Stimulated activated naive CD8-positive, alpha-beta T cell treated with anti-CD3 and anti-CD28 coated beads, Interleukin-15, amount 100 ng/mL, for 72 hours (primary cell): ENCODE measurements around the gene CERS5.

Experiments used
- ATAC-seq: fragments of 150-1000 bp; cut with Tn5 transposase; 2 replicates; pipeline ENCODE4 v1.10.0; 2021; ENCODE audit warnings: mild to moderate bottlenecking, moderate library complexity
- DNase-seq, 2 donors: peaks; one replicate each; pipeline ENCODE4 v3.0.0; 2021 to 2022
- H3K27ac Mint-ChIP-seq, 2 donors: one replicate each; pipeline ENCODE4 v1.8.0; 2022; ENCODE audit warnings: mild to moderate bottlenecking in 2 of 2, mixed read lengths in 2 of 2, moderate library complexity in 2 of 2
- H3K27me3 Mint-ChIP-seq: one replicate; pipeline ENCODE4 v1.8.0; 2022; ENCODE audit warnings: mixed read lengths
- H3K4me1 Mint-ChIP-seq: one replicate; pipeline ENCODE4 v1.8.0; 2022; ENCODE audit warnings: mild to moderate bottlenecking, mixed read lengths
- H3K4me3 Mint-ChIP-seq, 2 donors: one replicate each; pipeline ENCODE4 v1.8.0; 2022; ENCODE audit warnings: mild to moderate bottlenecking in 2 of 2, mixed read lengths in 2 of 2, moderate library complexity in 1 of 2
- H3K9me3 Mint-ChIP-seq, 2 donors: one replicate each; pipeline ENCODE4 v1.8.0; 2022; ENCODE audit warnings: mixed read lengths in 2 of 2

Gene CERS5, protein sequence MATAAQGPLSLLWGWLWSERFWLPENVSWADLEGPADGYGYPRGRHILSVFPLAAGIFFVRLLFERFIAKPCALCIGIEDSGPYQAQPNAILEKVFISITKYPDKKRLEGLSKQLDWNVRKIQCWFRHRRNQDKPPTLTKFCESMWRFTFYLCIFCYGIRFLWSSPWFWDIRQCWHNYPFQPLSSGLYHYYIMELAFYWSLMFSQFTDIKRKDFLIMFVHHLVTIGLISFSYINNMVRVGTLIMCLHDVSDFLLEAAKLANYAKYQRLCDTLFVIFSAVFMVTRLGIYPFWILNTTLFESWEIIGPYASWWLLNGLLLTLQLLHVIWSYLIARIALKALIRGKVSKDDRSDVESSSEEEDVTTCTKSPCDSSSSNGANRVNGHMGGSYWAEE

GRCh38 chr12:50167049-50167828 lies at the start of gene CERS5:
Gene CERS5, minus strand, starts transcription at chr12:50167369. Its CDS starts 72 bp downstream, at chr12:50167297.
- Mint-ChIP-seq H3K27ac (peak within 1 kb of the TSS; percentile 91 to 97), H3K4me3 (peak within 1 kb of the TSS; percentile 79 to 95), H3K9me3 (no peaks in the 10 kb centered on the region), H3K4me1 (peaks cover 37% of the 10 kb centered on the region), H3K27me3 (no peaks in the 10 kb centered on the region)
- DNase-seq (peak; percentile 98 to 99), ATAC-seq (peak; percentile 98)

DNA sequence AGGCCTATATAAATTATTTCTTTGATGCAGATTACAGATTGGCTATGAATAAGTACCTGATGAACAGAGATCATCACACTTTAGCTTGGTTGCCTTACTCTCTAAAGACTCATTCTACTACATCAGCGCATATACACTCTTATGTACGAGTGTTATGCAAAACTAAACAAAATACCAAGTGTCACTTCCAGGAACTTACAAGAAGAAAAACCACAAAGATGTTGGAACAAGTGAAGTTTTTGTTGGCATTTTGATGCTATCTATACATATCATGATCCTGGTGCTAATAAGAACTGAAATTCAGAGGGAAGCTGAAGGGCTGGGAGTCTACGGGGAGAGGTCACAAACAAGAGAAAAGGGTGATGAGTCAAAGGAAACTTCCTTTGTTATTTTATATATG lies 47.9 kb upstream of the CERS5 start:
- DNase-seq (no peak), ATAC-seq (no peak)
- no peaks in the 10 kb centered on the region for H3K9me3 Mint-ChIP-seq
- H3K27me3 Mint-ChIP-seq, result no peaks in the 10 kb centered on the region
- peaks cover 69% of the 10 kb centered on the region for H3K4me1 Mint-ChIP-seq
- no peak overlapping the region for H3K4me3 Mint-ChIP-seq
- H3K27ac Mint-ChIP-seq, result no peak overlapping the region

GRCh38 chr12:50214018-50214417 lies 46.8 kb upstream of the CERS5 start:
- no peaks in the 10 kb centered on the region for H3K9me3 Mint-ChIP-seq
- no peak overlapping the region for H3K4me3 Mint-ChIP-seq
- peaks cover 60% of the 10 kb centered on the region for H3K4me1 Mint-ChIP-seq
- ATAC-seq, result no peak
- no peaks in the 10 kb centered on the region for H3K27me3 Mint-ChIP-seq
- DNase-seq, result no peak
- peak overlapping the region in 1 of 2 donors; percentile 59 for H3K27ac Mint-ChIP-seq

DNA sequence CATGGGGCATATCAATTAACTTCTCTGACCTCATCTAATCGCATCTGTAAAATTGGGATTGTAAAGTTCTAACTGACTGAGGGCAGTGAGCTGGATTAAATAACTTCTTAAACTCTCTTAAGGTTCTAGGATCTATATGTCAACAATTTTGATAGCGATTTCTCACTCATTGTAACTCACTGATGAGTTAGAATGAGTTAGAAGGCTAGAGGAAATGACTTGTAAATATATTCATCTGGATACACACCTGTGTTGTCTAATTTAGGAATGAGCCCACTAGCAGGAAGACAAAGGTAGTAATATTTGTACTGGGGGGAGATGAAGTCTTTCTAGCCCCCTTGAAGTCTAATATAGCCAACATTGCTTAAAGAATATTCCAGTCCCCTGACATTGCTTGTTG lies 46.3 kb upstream of the CERS5 start:
- no peaks in the 10 kb centered on the region for H3K27me3 Mint-ChIP-seq
- peaks cover 54% of the 10 kb centered on the region for H3K4me1 Mint-ChIP-seq
- peak overlapping the region in 1 of 2 donors; percentile 69 for H3K27ac Mint-ChIP-seq
- ATAC-seq (no peak), DNase-seq (no peak)
- no peaks in the 10 kb centered on the region for H3K9me3 Mint-ChIP-seq
- H3K4me3 Mint-ChIP-seq, result no peak overlapping the region

GRCh38 chr12:50212071-50212467 lies 44.9 kb upstream of the CERS5 start:
- Mint-ChIP-seq H3K4me3 (peak overlapping the region; percentile 61 to 69), H3K27me3 (no peaks in the 10 kb centered on the region), H3K27ac (peak overlapping the region; percentile 92 to 95), H3K9me3 (no peaks in the 10 kb centered on the region), H3K4me1 (peaks cover 45% of the 10 kb centered on the region)
- ATAC-seq (no peak), DNase-seq (no peak)

- Mint-ChIP-seq H3K4me1 (peaks cover 44% of the 10 kb centered on the region), H3K9me3 (no peaks in the 10 kb centered on the region), H3K27ac (peak overlapping the region; percentile 92 to 95), H3K4me3 (peak overlapping the region; percentile 61 to 69), H3K27me3 (no peaks in the 10 kb centered on the region)
- DNase-seq (no peak), ATAC-seq (peak; percentile 42)
Observed at GRCh38 chr12:50211392-50212070, 44.4 kb upstream of the CERS5 start.

GRCh38 chr12:50207424-50207823 lies 40.3 kb upstream of the CERS5 start:
- Mint-ChIP-seq H3K4me1 (peaks cover 17% of the 10 kb centered on the region), H3K27me3 (no peaks in the 10 kb centered on the region), H3K27ac (peak overlapping the region in 1 of 2 donors; percentile 19), H3K4me3 (no peak overlapping the region), H3K9me3 (no peaks in the 10 kb centered on the region)
- ATAC-seq (no peak), DNase-seq (no peak)

DNA sequence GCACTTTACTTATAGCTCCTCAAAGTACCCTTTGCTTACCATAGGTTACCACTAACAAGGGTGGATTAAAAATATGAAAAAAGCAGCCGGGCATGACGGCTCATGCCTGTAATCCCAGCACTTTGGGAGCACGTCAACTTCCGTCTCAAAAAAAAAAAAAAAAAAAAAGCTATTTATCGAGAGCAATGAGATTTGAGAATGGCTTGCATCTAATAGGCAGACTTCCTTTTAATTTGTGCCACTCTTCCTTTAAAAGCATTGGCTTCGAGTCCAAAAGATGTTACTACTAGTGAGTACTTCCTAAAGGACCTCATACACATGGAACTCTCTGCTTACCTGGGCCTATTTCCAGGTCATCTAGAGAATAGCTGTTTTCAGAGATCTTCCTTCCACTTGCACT lies 38.5 kb upstream of the CERS5 start:
- Mint-ChIP-seq H3K27me3 (no peaks in the 10 kb centered on the region), H3K9me3 (no peaks in the 10 kb centered on the region), H3K27ac (no peak overlapping the region), H3K4me1 (peaks cover 3% of the 10 kb centered on the region), H3K4me3 (no peak overlapping the region)
- ATAC-seq (no peak), DNase-seq (no peak)

DNA sequence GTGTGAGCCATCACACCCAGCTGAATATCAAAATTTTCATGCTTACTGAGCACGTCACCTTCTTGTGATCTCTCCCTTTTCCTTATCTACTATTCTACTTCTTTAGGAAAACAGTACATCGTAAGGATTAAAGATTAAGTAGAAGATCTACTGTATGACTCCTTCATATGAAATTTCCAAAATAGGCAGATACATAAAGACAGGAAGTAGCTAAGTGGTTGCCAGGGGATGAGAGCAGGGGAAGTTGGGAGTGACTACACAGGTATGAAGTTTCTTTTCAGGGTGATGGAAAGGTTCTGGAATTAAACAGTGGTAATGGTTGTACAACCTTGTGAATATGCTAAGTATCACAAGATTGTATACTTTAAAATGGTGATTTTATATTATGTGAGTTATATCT lies 36.5 kb upstream of the CERS5 start:
- ATAC-seq (no peak), DNase-seq (no peak)
- Mint-ChIP-seq H3K4me1 (no peaks in the 10 kb centered on the region), H3K27me3 (no peaks in the 10 kb centered on the region), H3K4me3 (no peak overlapping the region), H3K27ac (no peak overlapping the region), H3K9me3 (no peaks in the 10 kb centered on the region)

- DNase-seq (no peak), ATAC-seq (no peak)
- H3K27ac Mint-ChIP-seq, result no peak overlapping the region
- H3K4me1 Mint-ChIP-seq, result no peaks in the 10 kb centered on the region
- no peak overlapping the region for H3K4me3 Mint-ChIP-seq
- no peaks in the 10 kb centered on the region for H3K9me3 Mint-ChIP-seq
- no peaks in the 10 kb centered on the region for H3K27me3 Mint-ChIP-seq
Observed at GRCh38 chr12:50201987-50202521, 34.9 kb upstream of the CERS5 start.

GRCh38 chr12:50200552-50201273 lies 33.5 kb upstream of the CERS5 start:
- H3K27me3 Mint-ChIP-seq, result no peaks in the 10 kb centered on the region
- H3K27ac Mint-ChIP-seq, result no peak overlapping the region
- no peak for ATAC-seq
- H3K9me3 Mint-ChIP-seq, result no peaks in the 10 kb centered on the region
- no peak for DNase-seq
- H3K4me3 Mint-ChIP-seq, result no peak overlapping the region
- no peaks in the 10 kb centered on the region for H3K4me1 Mint-ChIP-seq

GRCh38 chr12:50198829-50199228 lies 31.7 kb upstream of the CERS5 start:
- no peak for DNase-seq
- Mint-ChIP-seq H3K27ac (no peak overlapping the region), H3K4me1 (no peaks in the 10 kb centered on the region), H3K9me3 (no peaks in the 10 kb centered on the region), H3K27me3 (no peaks in the 10 kb centered on the region), H3K4me3 (no peak overlapping the region)
- no peak for ATAC-seq

GRCh38 chr12:50197297-50197727 lies 30.1 kb upstream of the CERS5 start:
- no peak for DNase-seq
- ATAC-seq, result no peak
- Mint-ChIP-seq H3K27me3 (no peaks in the 10 kb centered on the region), H3K4me3 (no peak overlapping the region), H3K4me1 (no peaks in the 10 kb centered on the region), H3K27ac (no peak overlapping the region), H3K9me3 (no peaks in the 10 kb centered on the region)

GRCh38 chr12:50196537-50196936 lies 29.4 kb upstream of the CERS5 start:
- DNase-seq, result no peak
- no peak overlapping the region for H3K27ac Mint-ChIP-seq
- no peaks in the 10 kb centered on the region for H3K27me3 Mint-ChIP-seq
- H3K4me1 Mint-ChIP-seq, result no peaks in the 10 kb centered on the region
- H3K9me3 Mint-ChIP-seq, result no peaks in the 10 kb centered on the region
- ATAC-seq, result no peak
- H3K4me3 Mint-ChIP-seq, result no peak overlapping the region

GRCh38 chr12:50195832-50196231 lies 28.7 kb upstream of the CERS5 start:
- H3K27me3 Mint-ChIP-seq, result no peaks in the 10 kb centered on the region
- DNase-seq (no peak), ATAC-seq (no peak)
- no peak overlapping the region for H3K4me3 Mint-ChIP-seq
- no peaks in the 10 kb centered on the region for H3K9me3 Mint-ChIP-seq
- peak overlapping the region in 1 of 2 donors; percentile 19 for H3K27ac Mint-ChIP-seq
- H3K4me1 Mint-ChIP-seq, result no peaks in the 10 kb centered on the region
